Ascending aorta (tissue), 2 donors: ENCODE measurements around the gene CHN2. TPM values are rescaled to one million over a fixed set of nuclear protein-coding genes. Genes with fewer than 3 reads are reported as not detected.

ENCODE experiments used
- DNase-seq, 2 donors: peaks; one replicate each; pipeline ENCODE4 v3.0.0-alpha.2; 2019; ENCODE audit warnings: low spot score in 2 of 2
- H3K27ac ChIP-seq, 2 donors: fragments of 200-600 bp; sonication (generic); one replicate each; pipeline ENCODE4 v1.5.1; 2016 to 2017; ENCODE audit warnings: mild to moderate bottlenecking in 1 of 2
- H3K27me3 ChIP-seq: fragments of 200-600 bp; sonication (generic); one replicate; pipeline ENCODE4 v1.5.1; 2017
- H3K36me3 ChIP-seq, 2 donors: fragments of 200-600 bp; sonication (generic); one replicate each; pipeline ENCODE4 v1.5.1; 2016
- H3K4me1 ChIP-seq, 2 donors: fragments of 200-600 bp; sonication (generic); one replicate each; pipeline ENCODE4 v1.5.1; 2016 to 2017; ENCODE audit warnings: mild to moderate bottlenecking in 1 of 2
- H3K4me3 ChIP-seq, 2 donors: fragments of 200-600 bp; sonication (generic); one replicate each; pipeline ENCODE4 v1.5.1; 2016 to 2017; ENCODE audit warnings: mild to moderate bottlenecking in 1 of 2
- H3K9me3 ChIP-seq, 2 donors: fragments of 200-600 bp; sonication (generic); one replicate each; pipeline ENCODE4 v1.5.1; 2016
- CTCF ChIP-seq, 3 experiments: fragments of 200-600 bp in 2 of 3; fragments of 450-650 bp in 1 of 3; sonication (generic) in 2 of 3; IDR thresholded peaks; one replicate each; pipeline ENCODE4 v1.5.1; 2016 to 2019; ENCODE audit warnings: antibody characterized with exemption in 3 of 3, mild to moderate bottlenecking in 1 of 3, moderate library complexity in 1 of 3
- intact Hi-C: fragments of 100-400 bp; cut with DNase I; formaldehyde crosslinking; loops from one replicate; pipeline ENCODE4 v1.15.1; 2023
- total RNA-seq: library from RNA; depleted of rRNA; stranded (reverse); fragments of >200 nt; gene quantifications from one replicate; pipeline ENCODE4 v1.1.0, GENCODE V29; 2016

The CHN2 gene
- total RNA-seq, 1 donor from 2014 or later, result 8.7 TPM

- H3K4me3 ChIP-seq, result no peak overlapping the region
- H3K4me1 ChIP-seq, result no peaks in the 10 kb centered on the region
- no peak for TF ChIP-seq CTCF (IDR thresholded peaks at IDR 0.05)
- H3K9me3 ChIP-seq, result no peaks in the 10 kb centered on the region
- H3K27me3 ChIP-seq, result no peaks in the 10 kb centered on the region
- no peak for DNase-seq
- no peak overlapping the region for H3K27ac ChIP-seq
- H3K36me3 ChIP-seq, result no peaks in the 10 kb centered on the region
- intact Hi-C loops, result no loop called here
Measured at GRCh38 chr7:29469976-29470557, 275.5 kb downstream of the CHN2 start.

- DNase-seq, result no peak
- TF ChIP-seq CTCF (IDR thresholded peaks at IDR 0.05), result no peak
- Histone ChIP-seq H3K4me3 (no peak overlapping the region), H3K9me3 (no peaks in the 10 kb centered on the region), H3K36me3 (no peaks in the 10 kb centered on the region), H3K27ac (no peak overlapping the region), H3K4me1 (no peaks in the 10 kb centered on the region), H3K27me3 (no peaks in the 10 kb centered on the region)
- intact Hi-C loops, result no loop called here
Measured at GRCh38 chr7:29471444-29472138, 277.0 kb downstream of the CHN2 start.

GRCh38 chr7:29476916-29477315 is 282.3 kb downstream of the CHN2 start:
- peaks cover 4 to 16% of the 10 kb centered on the region in 2 donors for H3K4me1 ChIP-seq
- no peaks in the 10 kb centered on the region for H3K27me3 ChIP-seq
- no peak overlapping the region for H3K27ac ChIP-seq
- H3K36me3 ChIP-seq, result no peaks in the 10 kb centered on the region
- no peak for TF ChIP-seq CTCF (IDR thresholded peaks at IDR 0.05)
- no peak for DNase-seq
- H3K4me3 ChIP-seq, result no peak overlapping the region
- intact Hi-C loops, result no loop called here
- no peaks in the 10 kb centered on the region for H3K9me3 ChIP-seq

- DNase-seq, result no peak
Measured at GRCh38 chr7:29478226-29478625, 283.7 kb downstream of the CHN2 start.

GRCh38 chr7:29478687-29479240 is 284.2 kb downstream of the CHN2 start:
- intact Hi-C loops, result no loop called here
- Histone ChIP-seq H3K9me3 (no peaks in the 10 kb centered on the region), H3K36me3 (no peaks in the 10 kb centered on the region), H3K4me1 (peaks cover 4 to 20% of the 10 kb centered on the region in 2 donors), H3K27me3 (no peaks in the 10 kb centered on the region), H3K4me3 (no peak overlapping the region), H3K27ac (no peak overlapping the region)
- DNase-seq, result no peak
- TF ChIP-seq CTCF (IDR thresholded peaks at IDR 0.05), result no peak

More at GRCh38 chr7:29478226-29478625, 283.7 kb downstream of the CHN2 start:
- intact Hi-C loops, result no loop called here
- no peaks in the 10 kb centered on the region for H3K36me3 ChIP-seq
- H3K4me1 ChIP-seq, result peaks cover 4 to 20% of the 10 kb centered on the region in 2 donors
- no peaks in the 10 kb centered on the region for H3K27me3 ChIP-seq
- no peak overlapping the region for H3K27ac ChIP-seq
- H3K9me3 ChIP-seq, result no peaks in the 10 kb centered on the region
- TF ChIP-seq CTCF (IDR thresholded peaks at IDR 0.05), result no peak
- no peak overlapping the region for H3K4me3 ChIP-seq
